Cardiac fibroblast (primary cell): ENCODE measurements around the gene NSG1.

Source experiments
- DNase-seq, 2 donors: peaks; one replicate each; pipeline versions ENCODE4 v3.0.0 to v3.0.0-alpha.2; 2010; ENCODE audit warnings: low read depth in 2 of 2
- H3K4me3 ChIP-seq, 2 donors: replicated peaks in 1 of 2; 1 replicate in 1 of 2; 2 replicates in 1 of 2; pipeline ENCODE4 v1.5.1; 2011; ENCODE audit warnings: low read depth in 2 of 2, low read length in 2 of 2, mild to moderate bottlenecking in 2 of 2, moderate library complexity in 1 of 2
- CTCF ChIP-seq: IDR thresholded peaks from one replicate; pipeline ENCODE4 v1.5.1; 2011; ENCODE audit warnings: low read depth, mild to moderate bottlenecking, low read length, inconsistent platforms

NSG1 gene

DNA sequence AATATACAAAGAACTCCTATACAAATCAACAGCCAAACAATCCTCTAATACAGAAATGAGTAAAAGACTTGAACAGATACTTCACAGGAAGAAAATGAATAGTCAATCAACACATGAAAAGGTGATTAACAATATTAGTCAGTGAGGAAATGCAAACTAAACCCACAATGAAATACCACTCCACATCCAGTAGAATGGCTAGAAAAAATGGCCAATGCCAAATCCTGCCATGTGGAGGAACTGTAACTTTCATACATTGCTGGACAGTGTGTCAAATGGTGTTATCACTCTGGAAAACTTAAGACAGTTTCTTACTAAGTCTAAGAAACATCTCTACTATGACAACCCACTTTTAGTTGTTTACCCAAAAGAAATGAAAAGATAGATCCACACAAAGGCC is 59.5 kb downstream of the NSG1 start:
- H3K4me3 ChIP-seq, result no peak overlapping the region
- no peak for TF ChIP-seq CTCF
- DNase-seq, result peak in 1 of 2 donors; percentile 28

GRCh38 chr4:4455210-4455865 is 68.4 kb downstream of the NSG1 start:
- no peak overlapping the region for H3K4me3 ChIP-seq
- TF ChIP-seq CTCF, result no peak
- no peak for DNase-seq

- no peak for TF ChIP-seq CTCF
- H3K4me3 ChIP-seq, result no peak overlapping the region
- DNase-seq, result peak in 1 of 2 donors; percentile 25
Observed at GRCh38 chr4:4456351-4456750, 69.4 kb downstream of the NSG1 start.

DNA sequence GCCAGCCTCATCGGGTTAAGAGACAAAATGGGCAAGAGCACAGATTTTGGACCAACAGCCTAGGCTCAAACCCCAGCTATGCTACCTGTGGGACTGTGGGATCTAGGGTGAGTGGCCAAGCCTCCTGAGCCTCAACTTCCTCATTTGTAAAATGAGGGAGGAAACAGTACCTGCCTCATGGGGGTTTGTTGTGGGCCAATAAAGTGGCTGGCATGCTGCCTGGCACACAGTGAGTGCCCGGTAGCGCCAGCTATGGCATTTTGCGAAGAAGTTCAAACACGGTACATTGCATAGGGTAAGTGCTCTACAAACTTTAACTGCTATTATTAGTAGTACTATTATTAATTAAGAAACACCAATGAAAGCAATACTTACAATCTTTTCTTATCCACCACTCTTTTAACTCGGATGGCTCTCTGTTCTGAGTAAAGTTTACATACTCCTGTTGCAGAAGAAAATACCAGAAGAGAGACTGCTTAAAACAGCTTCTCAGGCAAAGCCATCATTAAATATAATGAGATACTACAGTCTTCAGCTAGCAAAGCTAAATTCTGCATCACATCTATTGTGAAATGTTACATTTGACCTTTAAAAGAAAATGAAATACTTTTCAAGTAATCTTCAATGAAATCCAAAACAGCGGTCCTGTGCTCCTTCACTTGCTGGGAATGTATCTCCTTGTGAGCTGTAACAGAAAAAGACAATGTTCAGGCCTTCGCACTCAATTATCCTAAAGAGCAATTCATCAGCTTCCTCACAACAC is 70.1 kb downstream of the NSG1 start:
- no peak for TF ChIP-seq CTCF
- no peak overlapping the region for H3K4me3 ChIP-seq
- DNase-seq, result no peak

DNA sequence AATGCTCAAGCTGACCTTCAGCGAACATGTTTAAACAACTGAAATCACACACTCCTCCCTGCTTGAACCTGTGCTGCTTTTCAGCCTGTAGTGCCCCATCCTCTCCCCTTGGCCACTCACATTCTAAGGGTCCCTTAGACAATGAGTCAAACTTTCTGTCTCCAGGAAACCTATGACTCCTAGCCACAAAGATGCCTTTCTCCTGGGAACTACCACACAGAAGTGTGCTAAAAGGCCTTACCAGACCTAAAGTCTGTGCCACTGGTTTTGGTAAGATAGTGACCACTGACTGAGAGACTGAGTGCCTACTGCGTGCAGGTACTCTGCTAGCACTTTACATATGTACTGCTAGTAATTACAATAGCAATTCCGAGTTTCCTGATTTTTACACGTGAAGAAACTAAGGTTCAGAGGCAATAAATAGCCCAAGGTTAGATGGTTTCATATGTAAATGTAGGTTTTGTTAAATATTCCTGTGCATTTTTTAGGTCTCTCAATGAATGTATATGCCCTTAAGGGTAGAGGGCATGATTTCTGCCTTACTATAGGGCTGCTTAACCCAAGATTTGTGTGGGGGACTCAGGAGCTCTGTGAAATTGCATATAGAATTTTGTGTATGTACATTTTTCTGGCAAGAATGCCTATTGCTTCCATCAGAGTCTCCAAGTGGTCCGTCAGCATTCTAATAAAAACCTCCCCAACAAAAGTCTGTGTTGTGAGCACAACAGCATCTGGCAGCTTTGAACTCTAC is 71.1 kb downstream of the NSG1 start:
- peak in 1 of 2 donors; percentile 60 for DNase-seq
- H3K4me3 ChIP-seq, result no peak overlapping the region
- TF ChIP-seq CTCF, result no peak

- DNase-seq, result no peak
- TF ChIP-seq CTCF, result no peak
Observed at GRCh38 chr4:4459181-4459580, 72.3 kb downstream of the NSG1 start.

More at GRCh38 chr4:4459181-4459580, 72.3 kb downstream of the NSG1 start:
- no peak overlapping the region for H3K4me3 ChIP-seq
